ENCODE measurements around the gene AMTN. TPM values are rescaled to one million over a fixed set of nuclear protein-coding genes. Genes with fewer than 3 reads are reported as not detected.
A peak's percentile ranks its signal among the peaks of the same experiment; 100 is the strongest.

Gene AMTN
- polyA plus RNA-seq, 1 donor (not counting 4 experiments of a cell fraction or from before 2014, with no cell fraction given) = not detected

DNA sequence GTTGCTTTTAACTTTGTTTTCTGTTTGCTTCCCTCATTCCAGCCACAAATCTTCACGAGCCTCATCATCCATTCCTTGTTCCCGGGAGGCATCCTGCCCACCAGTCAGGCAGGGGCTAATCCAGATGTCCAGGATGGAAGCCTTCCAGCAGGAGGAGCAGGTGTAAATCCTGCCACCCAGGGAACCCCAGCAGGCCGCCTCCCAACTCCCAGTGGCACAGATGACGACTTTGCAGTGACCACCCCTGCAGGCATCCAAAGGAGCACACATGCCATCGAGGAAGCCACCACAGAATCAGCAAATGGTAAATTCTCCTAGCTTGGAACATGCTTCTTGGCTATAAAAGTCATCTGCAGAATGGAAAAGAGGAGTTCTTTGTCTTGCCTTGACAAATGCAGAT lies 12.6 kb downstream of the AMTN start:
- Histone ChIP-seq H3K4me1 (ENCODE audit: control insufficient read depth, extremely low read depth, insufficient read depth, low read length) (no peaks in the 10 kb centered on the region), H4K20me1 (ENCODE audit: control insufficient read depth, extremely low read depth, insufficient read depth, low read length) (no peaks in the 10 kb centered on the region), H3K79me2 (ENCODE audit: control insufficient read depth, insufficient read depth, low read length) (no peaks in the 10 kb centered on the region), H3K9me1 (ENCODE audit: control insufficient read depth, extremely low read depth, insufficient read depth, low read length) (no peaks in the 10 kb centered on the region), H3K4me3 (ENCODE audit: control insufficient read depth in 2 of 3, extremely low read depth in 1 of 3, insufficient read depth in 2 of 3, low read depth in 1 of 3, low read length in 3 of 3) (no peak overlapping the region), H3K9me3 (ENCODE audit: control insufficient read depth, low read depth, low read length) (no peaks in the 10 kb centered on the region), H2AFZ (ENCODE audit: control insufficient read depth, low read length) (no peak overlapping the region), H3K9ac (ENCODE audit: control insufficient read depth, extremely low read depth, insufficient read depth, low read length) (no peak overlapping the region), H3K4me2 (ENCODE audit: control insufficient read depth, extremely low read depth, insufficient read depth, low read depth, low read length) (no peak overlapping the region), H3K27ac (ENCODE audit: control insufficient read depth, insufficient read depth, low read length) (no peak overlapping the region), H3K36me3 (ENCODE audit: control insufficient read depth in 2 of 2, extremely low read depth in 1 of 2, insufficient read depth in 2 of 2, low read length in 2 of 2) (no peaks in the 10 kb centered on the region), H3K27me3 (ENCODE audit: control insufficient read depth, extremely low read depth, insufficient read depth, low read length) (no peaks in the 10 kb centered on the region)
- no peak for FAIRE-seq
- TF ChIP-seq, protein P1, sequence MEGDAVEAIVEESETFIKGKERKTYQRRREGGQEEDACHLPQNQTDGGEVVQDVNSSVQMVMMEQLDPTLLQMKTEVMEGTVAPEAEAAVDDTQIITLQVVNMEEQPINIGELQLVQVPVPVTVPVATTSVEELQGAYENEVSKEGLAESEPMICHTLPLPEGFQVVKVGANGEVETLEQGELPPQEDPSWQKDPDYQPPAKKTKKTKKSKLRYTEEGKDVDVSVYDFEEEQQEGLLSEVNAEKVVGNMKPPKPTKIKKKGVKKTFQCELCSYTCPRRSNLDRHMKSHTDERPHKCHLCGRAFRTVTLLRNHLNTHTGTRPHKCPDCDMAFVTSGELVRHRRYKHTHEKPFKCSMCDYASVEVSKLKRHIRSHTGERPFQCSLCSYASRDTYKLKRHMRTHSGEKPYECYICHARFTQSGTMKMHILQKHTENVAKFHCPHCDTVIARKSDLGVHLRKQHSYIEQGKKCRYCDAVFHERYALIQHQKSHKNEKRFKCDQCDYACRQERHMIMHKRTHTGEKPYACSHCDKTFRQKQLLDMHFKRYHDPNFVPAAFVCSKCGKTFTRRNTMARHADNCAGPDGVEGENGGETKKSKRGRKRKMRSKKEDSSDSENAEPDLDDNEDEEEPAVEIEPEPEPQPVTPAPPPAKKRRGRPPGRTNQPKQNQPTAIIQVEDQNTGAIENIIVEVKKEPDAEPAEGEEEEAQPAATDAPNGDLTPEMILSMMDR (optimal IDR thresholded peaks at IDR 0.05 in 1 of 3, IDR thresholded peaks at IDR 0.05 in 1 of 3, conservative IDR thresholded peaks at IDR 0.05 in 1 of 3; ENCODE audit: extremely low read depth in 1 of 3, insufficient read depth in 2 of 3, low read length in 3 of 3) = no peak
- TF ChIP-seq EZH2 (IDR thresholded peaks at IDR 0.05; ENCODE audit: low read length) = no peak
- dilution Hi-C loops (cut with MboI; ENCODE audit: extremely low pct_ligation_motif_present, low sequenced_read_pairs) = no loop called here
- no peak for DNase-seq (ENCODE audit: low read depth, low spot score)

DNA sequence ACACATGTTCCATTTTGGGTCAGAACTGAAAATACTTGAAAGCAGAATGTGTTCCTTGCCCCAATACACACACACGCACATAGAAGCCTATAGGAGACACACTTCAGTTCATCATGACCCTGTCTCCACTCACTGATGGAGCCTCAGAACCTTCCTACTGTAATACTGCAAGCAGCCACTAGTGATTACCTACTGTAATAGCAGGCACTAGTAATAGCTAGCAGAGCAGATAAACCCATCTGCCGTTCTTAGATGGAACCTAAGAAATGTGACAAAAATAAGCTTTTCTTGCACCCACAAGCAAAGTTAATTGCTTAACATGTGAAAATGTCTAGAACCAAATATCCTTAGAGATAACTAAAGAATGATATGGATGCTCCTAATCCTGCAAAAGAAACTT lies 13.6 kb downstream of the AMTN start:
- no peaks in the 10 kb centered on the region for H3K9me1 ChIP-seq (ENCODE audit: control insufficient read depth, extremely low read depth, insufficient read depth, low read length)
- no peaks in the 10 kb centered on the region for H3K4me1 ChIP-seq (ENCODE audit: control insufficient read depth, extremely low read depth, insufficient read depth, low read length)
- H4K20me1 ChIP-seq (ENCODE audit: control insufficient read depth, extremely low read depth, insufficient read depth, low read length) = no peaks in the 10 kb centered on the region
- dilution Hi-C loops (cut with MboI; ENCODE audit: extremely low pct_ligation_motif_present, low sequenced_read_pairs) = no loop called here
- H3K4me3 ChIP-seq (ENCODE audit: control insufficient read depth in 2 of 3, extremely low read depth in 1 of 3, insufficient read depth in 2 of 3, low read depth in 1 of 3, low read length in 3 of 3) = no peak overlapping the region
- H2AFZ ChIP-seq (ENCODE audit: control insufficient read depth, low read length) = no peak overlapping the region
- H3K9ac ChIP-seq (ENCODE audit: control insufficient read depth, extremely low read depth, insufficient read depth, low read length) = no peak overlapping the region
- no peak overlapping the region for H3K27ac ChIP-seq (ENCODE audit: control insufficient read depth, insufficient read depth, low read length)
- no peaks in the 10 kb centered on the region for H3K27me3 ChIP-seq (ENCODE audit: control insufficient read depth, extremely low read depth, insufficient read depth, low read length)
- no peak overlapping the region for H3K4me2 ChIP-seq (ENCODE audit: control insufficient read depth, extremely low read depth, insufficient read depth, low read depth, low read length)
- H3K36me3 ChIP-seq (ENCODE audit: control insufficient read depth in 2 of 2, extremely low read depth in 1 of 2, insufficient read depth in 2 of 2, low read length in 2 of 2) = no peaks in the 10 kb centered on the region
- H3K79me2 ChIP-seq (ENCODE audit: control insufficient read depth, insufficient read depth, low read length) = no peaks in the 10 kb centered on the region
- FAIRE-seq (no peak), DNase-seq (ENCODE audit: low read depth, low spot score) (no peak)
- TF ChIP-seq, protein P1 (optimal IDR thresholded peaks at IDR 0.05 in 1 of 3, IDR thresholded peaks at IDR 0.05 in 1 of 3, conservative IDR thresholded peaks at IDR 0.05 in 1 of 3; ENCODE audit: extremely low read depth in 1 of 3, insufficient read depth in 2 of 3, low read length in 3 of 3) = peak in 2 of 3 experiments; percentile 19 to 42
- TF ChIP-seq EZH2 (IDR thresholded peaks at IDR 0.05; ENCODE audit: low read length) = no peak
- H3K9me3 ChIP-seq (ENCODE audit: control insufficient read depth, low read depth, low read length) = no peaks in the 10 kb centered on the region

Data from keratinocyte (primary cell).